Fibroblast of peridontal ligament (primary cell): ENCODE measurements around the gene OLFML2A.
A peak's percentile ranks its signal among the peaks of the same experiment; 100 is the strongest.
"Not testable (repeated sequence)": the region's sequence is repeated elsewhere in the genome, so short reads cannot be mapped to it uniquely, and the experiment has no call there.

Experiments
- DNase-seq: peaks from one replicate; pipeline ENCODE4 v3.0.0-alpha.2; 2010; ENCODE audit errors: extremely low read depth

The OLFML2A gene

GRCh38 chr9:124776954-124777648, at the start of gene OLFML2A:
Gene OLFML2A (plus strand): TSS chr9:124777133. CDS start chr9:124777271, 138 bp downstream.
- DNase-seq, result no peak

DNA sequence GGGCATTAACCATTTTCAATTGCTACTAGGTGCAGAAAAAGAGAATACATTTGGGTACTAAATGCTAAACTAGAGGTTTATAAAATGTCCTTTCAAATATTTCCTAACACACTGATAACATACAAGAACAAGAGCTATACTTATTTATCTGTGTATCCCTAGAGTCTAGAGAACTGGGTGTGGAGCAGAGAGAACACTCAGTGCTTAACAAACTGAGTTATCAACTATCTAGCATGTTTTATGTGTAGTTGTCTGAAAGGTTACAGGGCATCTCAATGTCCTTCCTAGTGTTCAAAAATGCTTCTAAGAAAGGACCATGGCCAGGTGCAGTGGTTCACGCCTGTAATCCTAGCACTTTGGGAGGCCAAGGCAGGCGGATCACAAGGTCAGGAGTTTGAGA, 46.2 kb upstream of the OLFML2A start:
- no peak for DNase-seq

- DNase-seq, result no peak
These were observed 42.8 kb upstream of the OLFML2A start for GRCh38 chr9:124733964-124734740.

GRCh38 chr9:124734741-124735083, 42.2 kb upstream of the OLFML2A start:
- not testable (repeated sequence) for DNase-seq

DNA sequence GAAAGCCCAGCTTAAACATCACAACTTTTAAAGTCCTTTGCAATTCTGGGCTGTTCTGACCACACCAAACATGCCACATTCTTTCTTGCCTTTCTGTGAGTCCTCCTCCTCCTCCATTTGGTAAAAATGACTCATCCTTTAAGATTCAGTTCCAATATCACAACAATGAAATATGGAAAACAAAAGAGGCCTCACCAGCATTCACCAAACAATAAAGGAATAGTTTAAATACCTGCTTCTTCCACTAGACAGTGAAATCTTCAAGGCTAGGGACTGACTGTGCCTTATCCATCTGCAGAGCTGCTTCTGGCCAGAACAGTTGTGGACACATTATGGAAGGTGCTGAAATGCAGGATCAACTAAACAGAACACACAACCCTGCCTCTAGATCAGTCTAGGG, 41.8 kb upstream of the OLFML2A start:
- peak; percentile 73 for DNase-seq

GRCh38 chr9:124738075-124738474, 38.9 kb upstream of the OLFML2A start:
- DNase-seq, result not testable (repeated sequence)

GRCh38 chr9:124739360-124739759, 37.6 kb upstream of the OLFML2A start:
- DNase-seq, result no peak

DNA sequence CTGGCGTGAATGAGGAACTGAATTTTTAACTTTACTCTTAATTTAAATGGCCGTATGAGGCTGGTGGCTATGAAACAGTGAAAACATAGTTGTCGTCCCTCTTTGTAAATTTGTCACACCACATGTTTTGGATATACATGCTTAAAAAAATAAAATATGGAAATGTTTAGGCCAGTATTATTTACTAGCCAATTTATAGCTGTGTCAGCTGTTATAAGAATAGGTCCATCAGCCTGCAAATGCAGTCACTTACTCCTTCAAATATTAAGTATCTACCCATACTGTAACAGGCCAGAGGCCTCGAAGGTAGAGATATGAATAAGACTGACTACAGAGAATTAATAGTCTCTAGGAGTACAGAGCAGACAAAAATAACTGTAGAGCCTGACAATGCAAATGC, 35.8 kb upstream of the OLFML2A start:
- DNase-seq, result no peak

DNA sequence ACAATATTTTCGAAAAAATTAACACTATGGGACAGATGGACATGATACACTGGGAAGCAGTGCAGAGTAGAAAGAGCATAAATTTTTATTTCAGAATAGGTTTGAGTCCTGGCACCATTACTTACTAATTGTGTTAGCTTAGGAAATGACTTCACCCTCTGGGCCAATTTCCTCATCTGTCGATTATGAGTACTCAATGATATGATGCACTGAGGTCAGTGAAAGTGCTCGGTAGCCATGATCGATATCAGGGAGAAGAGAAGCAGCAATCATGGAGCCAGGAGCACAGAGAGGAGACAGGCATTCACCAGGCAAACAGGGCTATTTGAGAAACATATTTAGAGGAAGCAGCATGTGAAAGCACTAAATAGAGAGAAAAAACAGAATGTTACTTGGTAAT, 35.3 kb upstream of the OLFML2A start:
- no peak for DNase-seq

DNA sequence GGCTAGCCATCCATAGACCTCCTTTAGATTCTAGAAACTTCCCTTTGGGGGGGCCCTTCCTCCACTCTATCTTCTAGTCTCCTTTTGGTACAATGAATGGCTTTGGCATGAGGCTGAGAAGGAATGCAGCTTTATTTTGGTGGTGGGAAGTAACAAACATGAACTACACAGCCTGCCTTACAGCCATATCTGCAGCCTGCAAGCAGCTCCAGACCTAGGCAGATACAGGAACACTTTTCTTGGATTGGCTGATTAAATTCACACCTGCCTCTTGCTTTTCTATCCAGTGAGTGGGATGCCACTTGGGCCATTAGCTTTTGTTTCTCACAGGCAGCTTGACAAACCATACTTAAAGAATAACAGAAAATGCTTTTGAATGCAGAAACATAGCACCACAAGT, 34.0 kb upstream of the OLFML2A start:
- DNase-seq, result no peak

DNA sequence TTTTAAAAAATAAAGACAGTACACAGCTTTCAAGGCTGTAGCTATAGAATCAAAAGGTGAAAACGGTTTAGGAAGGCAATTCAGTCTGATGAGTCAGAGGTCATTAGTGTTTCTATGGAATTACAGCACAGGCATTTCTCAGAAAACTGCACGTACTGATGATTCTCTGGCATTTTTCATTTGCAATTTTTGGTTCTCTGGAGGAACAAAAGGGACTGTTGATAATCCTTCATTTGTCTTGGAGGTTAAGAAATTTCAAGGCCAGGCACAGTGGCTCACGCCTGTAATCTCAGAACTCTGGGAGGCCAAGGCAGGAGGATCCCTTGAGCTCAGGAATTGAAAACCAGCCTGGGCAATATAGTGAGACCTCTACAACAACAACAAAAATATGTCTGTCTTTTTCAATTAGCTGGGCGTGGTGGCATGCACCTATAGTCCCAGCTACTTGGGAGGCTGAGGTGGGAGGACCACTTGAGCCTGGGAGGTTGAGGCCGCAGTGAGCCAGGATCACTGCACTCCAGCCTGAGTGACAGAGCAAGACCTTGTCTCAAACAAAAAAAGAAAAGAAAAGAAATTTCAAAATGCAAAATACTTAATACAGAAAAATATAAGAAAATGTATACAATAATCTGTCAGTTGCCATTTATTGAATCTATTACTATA, 33.1 kb upstream of the OLFML2A start:
- DNase-seq, result peak; percentile 30

DNA sequence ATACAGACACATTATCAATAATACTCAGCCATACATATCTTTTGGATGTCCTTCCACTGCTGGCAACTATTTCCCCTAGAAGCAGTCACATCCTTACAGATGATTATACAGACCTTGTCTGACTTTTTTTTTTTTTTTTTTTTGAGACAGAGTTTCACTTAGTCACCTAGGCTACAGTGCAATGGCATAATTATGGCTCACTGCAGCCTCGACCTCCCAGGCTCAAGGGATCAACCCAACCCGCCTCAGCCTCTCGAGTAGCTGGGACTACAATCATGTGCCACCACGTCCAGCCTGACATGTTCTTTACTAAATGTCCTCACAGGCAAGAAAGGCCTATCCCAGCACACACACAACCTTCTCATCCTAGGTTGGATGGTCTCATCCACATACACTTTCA, 29.9 kb upstream of the OLFML2A start:
- DNase-seq, result no peak

- no peak for DNase-seq
These were observed 27.6 kb upstream of the OLFML2A start for GRCh38 chr9:124749284-124749683.

DNA sequence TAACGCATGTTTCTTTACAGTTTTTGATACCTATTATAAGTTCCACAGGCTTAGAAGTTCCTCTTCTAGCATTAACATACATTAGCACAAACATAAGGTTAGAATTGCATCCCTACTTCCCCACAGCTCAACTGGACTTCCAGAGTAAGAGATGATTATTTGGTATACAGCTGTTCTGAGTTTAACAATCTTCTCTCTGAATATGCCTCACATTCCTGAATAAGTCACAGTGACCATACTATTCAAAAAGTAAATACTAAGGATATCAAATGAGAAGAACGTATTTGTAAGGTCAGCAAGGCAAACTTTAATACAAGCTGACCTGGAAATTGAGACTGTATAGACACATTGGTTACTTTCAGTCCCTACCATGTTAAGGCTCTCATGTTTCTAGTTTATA, 27.2 kb upstream of the OLFML2A start:
- peak; percentile 76 for DNase-seq

- peak; percentile 78 for DNase-seq
These were observed 24.0 kb upstream of the OLFML2A start for GRCh38 chr9:124752967-124753366.

- peak; percentile 59 for DNase-seq
These were observed 22.6 kb upstream of the OLFML2A start for GRCh38 chr9:124754289-124754688.

DNA sequence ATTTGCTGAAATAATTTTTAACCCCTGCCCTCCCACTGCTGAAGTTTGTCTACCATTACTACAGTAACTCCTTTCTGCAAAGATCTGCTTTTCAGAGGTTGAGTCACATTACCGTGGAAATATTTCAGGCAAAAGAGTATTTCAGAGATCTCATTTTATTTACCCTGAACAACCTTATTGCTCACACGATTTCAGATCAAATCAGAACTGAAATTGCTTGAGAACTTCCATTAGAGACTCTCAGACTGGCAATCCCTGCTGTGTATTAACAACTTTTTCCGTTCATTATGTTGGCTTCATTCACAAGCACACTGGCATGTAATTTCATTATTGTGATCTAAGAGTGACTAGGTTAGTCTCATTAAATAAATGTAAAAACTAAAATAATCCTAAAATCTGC, 21.9 kb upstream of the OLFML2A start:
- no peak for DNase-seq

DNA sequence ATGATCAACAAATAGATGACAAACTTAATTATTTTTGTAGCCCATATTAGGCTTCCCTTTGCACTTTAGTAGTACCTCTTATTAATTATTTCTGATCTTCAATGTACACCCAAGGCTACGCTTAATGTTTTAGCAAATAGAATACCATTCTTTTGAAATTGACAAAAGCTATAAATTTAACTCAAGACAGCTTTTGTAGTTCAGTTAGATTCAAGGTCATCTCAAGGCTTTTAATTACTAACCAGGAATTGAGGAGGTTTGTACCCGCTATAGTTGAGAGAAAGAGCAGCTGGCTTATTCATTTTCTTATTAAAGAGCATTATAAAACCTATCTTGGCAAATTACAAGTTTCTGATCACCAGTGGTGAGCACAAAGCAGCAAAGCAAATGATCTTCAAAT, 20.9 kb upstream of the OLFML2A start:
- no peak for DNase-seq

- DNase-seq, result no peak
These were observed 19.3 kb upstream of the OLFML2A start for GRCh38 chr9:124757616-124758015.

DNA sequence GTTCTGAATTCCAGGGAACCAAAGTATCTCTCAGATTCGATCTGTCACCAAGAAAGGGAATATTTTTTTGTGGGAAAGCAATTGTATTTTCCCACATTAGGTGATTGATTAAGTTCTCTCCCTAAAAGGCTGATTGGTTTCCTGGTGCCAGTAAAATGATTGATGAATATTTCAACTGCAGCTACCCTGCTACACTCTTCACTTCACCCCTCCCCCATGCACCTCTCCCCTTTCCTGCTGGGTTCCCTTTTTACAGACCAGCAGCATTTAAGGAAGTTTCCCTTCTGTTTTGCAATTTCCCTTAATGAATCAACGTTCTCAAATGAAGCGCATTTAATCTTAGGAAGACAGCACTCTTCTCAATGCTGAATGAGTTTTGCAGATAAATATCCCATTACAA, 18.9 kb upstream of the OLFML2A start:
- DNase-seq, result no peak

- DNase-seq, result no peak
These were observed 18.2 kb upstream of the OLFML2A start for GRCh38 chr9:124758691-124759090.

DNA sequence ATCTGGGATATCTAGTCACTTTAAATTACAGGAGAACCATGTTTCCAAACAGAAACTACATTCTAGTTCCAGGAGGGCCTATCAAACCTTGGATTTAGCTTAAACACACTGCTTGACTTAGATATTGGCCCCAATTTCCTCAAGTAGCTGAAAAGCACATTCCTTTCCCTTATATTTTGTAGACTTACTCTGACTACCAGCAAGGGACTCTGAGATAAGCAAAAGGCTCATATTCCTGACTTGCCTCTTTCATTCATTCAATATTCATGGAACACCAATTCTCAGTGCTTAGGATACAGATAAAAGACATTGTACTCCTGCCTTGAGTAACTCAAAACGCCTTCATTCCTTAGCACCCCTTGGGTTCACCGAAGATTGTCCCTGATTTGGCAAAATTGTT, 17.6 kb upstream of the OLFML2A start:
- no peak for DNase-seq

- no peak for DNase-seq
These were observed 16.2 kb upstream of the OLFML2A start for GRCh38 chr9:124760719-124761118.
